ENCODE measurements around the gene LARGE1.

Gene LARGE1

DNA sequence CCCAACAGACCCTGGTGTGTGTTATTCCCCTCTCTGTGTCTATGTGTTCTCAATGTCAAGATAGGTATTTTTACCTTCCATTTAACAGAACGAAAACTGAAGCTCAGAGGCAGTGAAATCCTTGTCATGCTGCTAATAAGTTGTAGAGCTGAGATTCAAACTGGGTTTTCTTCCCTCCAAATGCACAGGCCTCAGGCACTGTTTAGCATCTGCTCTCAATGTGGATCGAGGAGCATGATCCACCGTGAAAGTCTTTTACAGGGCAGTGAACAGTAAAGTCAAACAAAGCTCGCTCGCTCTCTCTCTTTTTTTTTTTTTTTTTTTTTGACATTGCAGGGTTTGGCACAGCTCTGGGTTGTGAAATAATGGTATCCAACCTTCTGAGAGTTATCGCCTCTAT, 461.1 kb downstream of the LARGE1 start:
- H3K9ac ChIP-seq (ENCODE audit: low read length) = no peak overlapping the region
- H3K9me3 ChIP-seq (ENCODE audit: low read length) = no peaks in the 10 kb centered on the region
- no peaks in the 10 kb centered on the region for H3F3A ChIP-seq (ENCODE audit: insufficient read depth, low read length)
- H2AFZ ChIP-seq (ENCODE audit: low read length) = no peak overlapping the region
- no peaks in the 10 kb centered on the region for H3K79me2 ChIP-seq (ENCODE audit: insufficient read depth, low read length)
- no peak overlapping the region for H3K27ac ChIP-seq (ENCODE audit: low read depth, low read length, poor library complexity, severe bottlenecking)
- no peak overlapping the region for H3K4me2 ChIP-seq (ENCODE audit: low read length)
- no peaks in the 10 kb centered on the region for H3K9me2 ChIP-seq (ENCODE audit: low read depth, low read length)
- no peaks in the 10 kb centered on the region for H3K27me3 ChIP-seq (ENCODE audit: insufficient read depth, low read length)
- H3K4me1 ChIP-seq (ENCODE audit: insufficient read depth, low read length, severe bottlenecking) = no peaks in the 10 kb centered on the region
- no peak overlapping the region for H3K4me3 ChIP-seq (ENCODE audit: low read depth, low read length, poor library complexity, severe bottlenecking)
- no peaks in the 10 kb centered on the region for H3K36me3 ChIP-seq (ENCODE audit: insufficient read depth, low read length)
- H4K20me1 ChIP-seq (ENCODE audit: insufficient read depth, low read length) = no peaks in the 10 kb centered on the region
- TF ChIP-seq, protein P1, sequence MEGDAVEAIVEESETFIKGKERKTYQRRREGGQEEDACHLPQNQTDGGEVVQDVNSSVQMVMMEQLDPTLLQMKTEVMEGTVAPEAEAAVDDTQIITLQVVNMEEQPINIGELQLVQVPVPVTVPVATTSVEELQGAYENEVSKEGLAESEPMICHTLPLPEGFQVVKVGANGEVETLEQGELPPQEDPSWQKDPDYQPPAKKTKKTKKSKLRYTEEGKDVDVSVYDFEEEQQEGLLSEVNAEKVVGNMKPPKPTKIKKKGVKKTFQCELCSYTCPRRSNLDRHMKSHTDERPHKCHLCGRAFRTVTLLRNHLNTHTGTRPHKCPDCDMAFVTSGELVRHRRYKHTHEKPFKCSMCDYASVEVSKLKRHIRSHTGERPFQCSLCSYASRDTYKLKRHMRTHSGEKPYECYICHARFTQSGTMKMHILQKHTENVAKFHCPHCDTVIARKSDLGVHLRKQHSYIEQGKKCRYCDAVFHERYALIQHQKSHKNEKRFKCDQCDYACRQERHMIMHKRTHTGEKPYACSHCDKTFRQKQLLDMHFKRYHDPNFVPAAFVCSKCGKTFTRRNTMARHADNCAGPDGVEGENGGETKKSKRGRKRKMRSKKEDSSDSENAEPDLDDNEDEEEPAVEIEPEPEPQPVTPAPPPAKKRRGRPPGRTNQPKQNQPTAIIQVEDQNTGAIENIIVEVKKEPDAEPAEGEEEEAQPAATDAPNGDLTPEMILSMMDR (IDR thresholded peaks at IDR 0.05; ENCODE audit: low read length) = no peak
- no peak for TF ChIP-seq EZH2 (IDR thresholded peaks at IDR 0.05; ENCODE audit: borderline replicate concordance, low read length)

DNA sequence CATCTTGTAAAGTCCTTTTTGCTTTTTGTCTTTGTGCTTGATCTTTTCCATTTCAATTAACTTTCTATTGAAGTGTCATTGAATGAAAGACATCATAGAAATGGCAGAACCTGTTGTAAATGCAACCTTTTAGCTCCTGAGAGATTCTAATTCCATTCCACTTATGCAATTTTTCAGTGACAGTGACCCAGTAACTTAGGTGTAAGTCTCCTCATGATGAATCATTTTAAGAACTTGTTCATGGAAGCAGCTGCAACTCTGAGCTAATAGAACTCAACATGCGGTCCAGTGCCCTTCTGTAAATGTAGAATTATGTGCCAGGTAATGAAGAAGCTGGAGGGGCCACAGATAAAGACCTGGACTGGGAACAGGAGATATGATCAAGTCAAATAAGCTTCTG, 463.8 kb downstream of the LARGE1 start:
- no peak overlapping the region for H2AFZ ChIP-seq (ENCODE audit: low read length)
- H3K27me3 ChIP-seq (ENCODE audit: insufficient read depth, low read length) = no peaks in the 10 kb centered on the region
- H3K4me3 ChIP-seq (ENCODE audit: low read depth, low read length, poor library complexity, severe bottlenecking) = no peak overlapping the region
- H3K79me2 ChIP-seq (ENCODE audit: insufficient read depth, low read length) = no peaks in the 10 kb centered on the region
- H3K4me2 ChIP-seq (ENCODE audit: low read length) = no peak overlapping the region
- H3K9me2 ChIP-seq (ENCODE audit: low read depth, low read length) = no peaks in the 10 kb centered on the region
- H3K9me3 ChIP-seq (ENCODE audit: low read length) = no peaks in the 10 kb centered on the region
- no peaks in the 10 kb centered on the region for H3K4me1 ChIP-seq (ENCODE audit: insufficient read depth, low read length, severe bottlenecking)
- no peaks in the 10 kb centered on the region for H3F3A ChIP-seq (ENCODE audit: insufficient read depth, low read length)
- no peaks in the 10 kb centered on the region for H3K36me3 ChIP-seq (ENCODE audit: insufficient read depth, low read length)
- no peak overlapping the region for H3K27ac ChIP-seq (ENCODE audit: low read depth, low read length, poor library complexity, severe bottlenecking)
- H4K20me1 ChIP-seq (ENCODE audit: insufficient read depth, low read length) = no peaks in the 10 kb centered on the region
- no peak overlapping the region for H3K9ac ChIP-seq (ENCODE audit: low read length)
- no peak for TF ChIP-seq EZH2 (IDR thresholded peaks at IDR 0.05; ENCODE audit: borderline replicate concordance, low read length)
- TF ChIP-seq, protein P1 (IDR thresholded peaks at IDR 0.05; ENCODE audit: low read length) = no peak

DNA sequence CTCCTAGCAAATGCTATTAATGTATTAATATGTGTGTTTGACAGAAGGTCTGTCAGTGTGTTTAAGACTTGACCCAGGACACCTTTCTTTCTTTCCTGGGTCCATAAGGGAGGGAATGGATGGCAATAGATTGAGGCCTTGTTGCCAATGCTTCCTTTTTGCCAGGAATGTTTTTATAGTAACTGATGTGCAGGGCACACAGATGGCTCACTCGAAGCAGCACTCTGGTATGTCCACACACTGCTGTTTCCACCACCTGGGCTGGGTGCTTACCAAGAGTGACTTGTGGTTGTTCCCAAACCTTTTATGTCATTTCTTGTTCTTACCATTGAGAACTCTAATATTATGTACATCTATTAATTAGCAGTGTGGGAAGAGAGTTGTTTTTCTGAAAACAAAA, 465.2 kb downstream of the LARGE1 start:
- Histone ChIP-seq H2AFZ (ENCODE audit: low read length) (no peak overlapping the region), H3K9ac (ENCODE audit: low read length) (no peak overlapping the region), H3K9me2 (ENCODE audit: low read depth, low read length) (no peaks in the 10 kb centered on the region), H3K79me2 (ENCODE audit: insufficient read depth, low read length) (no peaks in the 10 kb centered on the region), H3K27ac (ENCODE audit: low read depth, low read length, poor library complexity, severe bottlenecking) (no peak overlapping the region), H3K4me2 (ENCODE audit: low read length) (no peak overlapping the region), H3K4me1 (ENCODE audit: insufficient read depth, low read length, severe bottlenecking) (no peaks in the 10 kb centered on the region), H3K36me3 (ENCODE audit: insufficient read depth, low read length) (no peaks in the 10 kb centered on the region), H3K4me3 (ENCODE audit: low read depth, low read length, poor library complexity, severe bottlenecking) (no peak overlapping the region), H3K27me3 (ENCODE audit: insufficient read depth, low read length) (no peaks in the 10 kb centered on the region), H4K20me1 (ENCODE audit: insufficient read depth, low read length) (no peaks in the 10 kb centered on the region), H3K9me3 (ENCODE audit: low read length) (no peaks in the 10 kb centered on the region), H3F3A (ENCODE audit: insufficient read depth, low read length) (no peaks in the 10 kb centered on the region)
- TF ChIP-seq, protein P1 (IDR thresholded peaks at IDR 0.05; ENCODE audit: low read length) = no peak
- TF ChIP-seq EZH2 (IDR thresholded peaks at IDR 0.05; ENCODE audit: borderline replicate concordance, low read length) = no peak
